GM18519 (cell line): ENCODE data around the gene PGF.
"Not testable (repeated sequence)": the region's sequence is repeated elsewhere in the genome, so short reads cannot be mapped to it uniquely, and the experiment has no call there.

Experiments used
- ATAC-seq: cut with Tn5 transposase; IDR thresholded peaks from one replicate; pipeline ENCODE4 v1.9.1; 2021; ENCODE audit warnings: mild to moderate bottlenecking, moderate library complexity; ENCODE audit not compliant: unreplicated experiment, low FRiP score

PGF gene

GRCh38 chr14:74955229-74956026 is at the start of gene PGF:
Gene PGF, minus strand, starts transcription at chr14:74955597. Its CDS starts 355 bp downstream, at chr14:74955242.
- ATAC-seq: no peak

DNA sequence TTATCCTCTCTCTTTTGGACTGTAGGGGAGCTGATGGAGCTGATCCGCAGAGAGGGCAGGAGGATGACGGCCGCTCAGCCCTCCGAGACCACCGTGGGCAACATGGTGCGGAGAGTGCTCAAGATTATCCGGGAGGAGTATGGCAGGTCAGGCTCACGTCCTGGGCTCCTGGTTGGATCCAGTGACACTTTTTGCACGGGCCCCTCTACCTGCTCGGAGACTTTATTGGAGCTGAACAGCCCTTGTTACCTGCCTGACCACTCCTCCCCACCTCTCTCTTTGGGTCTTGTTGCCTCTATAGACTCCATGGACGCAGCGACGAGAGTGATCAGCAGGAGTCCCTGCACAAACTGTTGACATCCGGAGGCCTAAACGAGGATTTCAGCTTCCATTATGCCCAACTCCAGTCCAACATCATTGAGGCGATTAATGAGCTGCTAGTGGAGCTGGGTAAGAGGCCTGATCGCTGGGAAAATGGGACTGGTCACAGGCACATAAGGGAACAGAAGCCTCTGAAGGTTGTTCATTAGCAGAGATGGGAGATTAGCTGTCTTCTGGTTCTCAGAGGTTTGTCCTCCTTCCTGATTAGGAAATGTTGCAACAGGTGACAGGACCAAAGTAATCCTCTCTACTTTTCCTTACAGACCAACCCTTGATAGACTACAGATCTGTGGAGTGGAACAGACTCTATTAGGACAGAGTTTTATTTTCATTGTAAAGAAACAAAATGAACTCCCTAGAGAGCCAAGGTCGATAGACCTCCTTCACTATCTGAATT is 48.0 kb upstream of the PGF start:
- ATAC-seq: no peak

DNA sequence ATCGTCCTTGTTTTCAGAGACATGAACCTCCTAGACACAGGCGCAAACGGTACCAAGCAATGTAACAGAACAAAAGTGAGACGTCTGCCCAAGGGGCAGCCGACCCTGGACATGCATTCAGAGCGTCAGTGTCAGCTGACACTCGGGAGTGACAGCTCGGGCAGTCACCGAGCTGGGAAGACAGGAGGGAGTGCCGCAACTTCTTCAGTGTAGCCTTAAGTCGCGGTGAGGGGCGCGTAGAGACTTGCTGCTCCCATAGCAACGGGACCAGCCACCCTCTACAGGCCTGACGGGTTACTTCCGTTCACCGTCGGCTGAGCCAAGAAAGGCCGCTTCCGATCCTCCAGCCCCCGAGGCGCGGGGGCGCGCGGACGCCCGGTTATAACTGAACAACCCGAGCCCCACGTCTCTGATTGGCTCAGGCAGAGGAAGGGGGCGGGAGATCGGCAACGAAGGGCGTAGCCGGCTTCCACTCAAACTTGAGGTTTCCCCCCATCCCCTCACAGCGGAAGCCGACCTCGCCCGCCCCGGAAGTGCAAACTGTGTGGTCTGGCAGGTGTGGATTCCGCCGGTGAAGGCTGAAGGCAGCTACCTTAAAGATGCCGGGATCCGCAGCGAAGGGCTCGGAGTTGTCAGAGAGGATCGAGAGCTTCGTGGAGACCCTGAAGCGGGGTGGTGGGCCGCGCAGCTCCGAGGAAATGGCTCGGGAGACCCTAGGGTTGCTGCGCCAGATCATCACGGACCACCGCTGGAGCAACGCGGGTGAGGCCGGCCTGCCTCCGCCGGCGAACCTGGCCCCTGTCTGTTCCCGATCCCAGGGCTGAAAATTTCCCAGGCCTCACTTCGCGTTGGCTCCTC is 47.2 kb upstream of the PGF start, which contains the start of gene EIF2B2:
TSS of gene EIF2B2 (plus strand) at position 530 of the 858 bp plus-strand sequence. CDS start at position 600, 70 bp downstream.
- peak; percentile 87 for ATAC-seq

- ATAC-seq: no peak
Measured at GRCh38 chr14:75001899-75002298, 46.5 kb upstream of the PGF start.

DNA sequence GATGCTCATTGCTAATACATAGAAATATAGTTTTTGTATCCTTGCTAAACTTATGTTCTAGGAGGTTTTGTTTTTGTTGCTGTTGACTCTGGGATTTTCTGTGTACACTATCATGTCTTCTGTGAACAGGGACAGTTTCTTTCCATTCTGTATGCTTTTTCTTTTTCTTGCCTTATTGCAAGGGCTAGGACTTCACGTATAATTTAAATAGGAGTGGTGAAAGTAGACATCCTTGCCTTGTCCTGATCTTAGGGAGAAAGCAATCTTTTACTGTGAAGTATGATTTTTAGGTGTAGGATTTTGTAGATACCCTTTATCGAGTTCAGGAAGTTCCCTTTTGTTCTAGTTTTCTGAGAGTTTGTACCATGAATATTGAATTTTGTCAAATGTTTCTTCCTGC is 45.9 kb upstream of the PGF start:
- no peak for ATAC-seq

DNA sequence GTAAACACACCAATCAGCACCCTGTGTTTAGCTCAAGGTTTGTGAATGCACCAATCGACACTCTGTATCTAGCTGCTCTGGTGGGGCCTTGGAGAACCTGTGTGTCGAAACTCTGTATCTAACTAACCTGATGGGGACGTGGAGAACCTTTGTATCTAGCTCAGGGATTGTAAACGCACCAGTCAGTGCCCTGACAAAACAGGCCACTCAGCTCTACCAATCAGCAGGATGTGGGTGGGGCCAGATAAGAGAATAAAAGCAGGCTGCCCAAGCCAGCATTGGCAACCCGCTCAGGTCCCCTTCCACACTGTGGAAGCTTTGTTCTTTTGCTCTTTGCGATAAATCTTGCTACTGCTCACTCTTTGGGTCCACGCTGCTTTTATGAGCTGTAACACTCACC is 40.4 kb upstream of the PGF start:
- not testable (repeated sequence) for ATAC-seq

DNA sequence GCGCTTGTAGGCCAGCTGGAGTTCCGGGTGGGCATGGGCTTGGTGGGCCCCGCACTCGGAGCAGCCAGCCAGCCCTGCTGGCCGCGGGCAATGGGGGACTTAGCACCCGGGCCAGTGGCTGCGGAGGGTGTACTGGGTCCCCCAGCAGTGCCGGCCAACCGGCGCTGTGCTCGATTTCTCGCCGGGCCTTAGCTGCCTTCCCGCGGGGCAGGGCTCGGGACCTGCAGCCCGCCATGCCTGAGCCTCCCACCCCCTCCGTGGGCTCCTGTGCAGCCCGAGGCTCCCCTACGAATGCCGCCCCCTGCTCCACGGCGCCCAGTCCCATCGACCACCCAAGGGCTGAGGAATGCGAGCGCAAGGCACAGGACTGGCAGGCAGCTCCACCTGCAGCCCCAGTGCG is 38.8 kb upstream of the PGF start:
- not testable (repeated sequence) for ATAC-seq

GRCh38 chr14:74988993-74989392 is 33.6 kb upstream of the PGF start:
- ATAC-seq: no peak

- no peak for ATAC-seq
Measured at GRCh38 chr14:74988131-74988530, 32.7 kb upstream of the PGF start.

DNA sequence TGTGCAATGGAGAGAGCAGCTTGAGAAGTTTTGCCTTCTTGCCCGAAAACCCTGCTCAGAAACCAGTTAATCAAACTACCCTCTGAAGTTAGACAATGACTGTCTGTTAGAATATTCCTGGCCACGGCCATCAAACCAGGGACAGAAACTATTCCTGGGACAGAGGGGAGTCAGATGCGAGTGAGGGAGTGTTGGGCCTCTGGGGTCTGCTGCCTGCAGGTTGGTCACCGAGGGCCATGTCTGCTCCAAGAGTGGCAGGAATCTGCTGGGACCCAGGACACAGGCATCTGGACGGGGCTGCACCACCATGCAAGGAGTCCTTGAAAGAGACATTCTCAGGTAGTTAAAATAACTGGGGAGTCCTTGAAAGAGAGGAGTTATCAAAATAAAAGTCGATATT is 30.4 kb upstream of the PGF start:
- ATAC-seq: no peak

GRCh38 chr14:74985028-74985310 is 29.6 kb upstream of the PGF start:
- ATAC-seq: no peak

DNA sequence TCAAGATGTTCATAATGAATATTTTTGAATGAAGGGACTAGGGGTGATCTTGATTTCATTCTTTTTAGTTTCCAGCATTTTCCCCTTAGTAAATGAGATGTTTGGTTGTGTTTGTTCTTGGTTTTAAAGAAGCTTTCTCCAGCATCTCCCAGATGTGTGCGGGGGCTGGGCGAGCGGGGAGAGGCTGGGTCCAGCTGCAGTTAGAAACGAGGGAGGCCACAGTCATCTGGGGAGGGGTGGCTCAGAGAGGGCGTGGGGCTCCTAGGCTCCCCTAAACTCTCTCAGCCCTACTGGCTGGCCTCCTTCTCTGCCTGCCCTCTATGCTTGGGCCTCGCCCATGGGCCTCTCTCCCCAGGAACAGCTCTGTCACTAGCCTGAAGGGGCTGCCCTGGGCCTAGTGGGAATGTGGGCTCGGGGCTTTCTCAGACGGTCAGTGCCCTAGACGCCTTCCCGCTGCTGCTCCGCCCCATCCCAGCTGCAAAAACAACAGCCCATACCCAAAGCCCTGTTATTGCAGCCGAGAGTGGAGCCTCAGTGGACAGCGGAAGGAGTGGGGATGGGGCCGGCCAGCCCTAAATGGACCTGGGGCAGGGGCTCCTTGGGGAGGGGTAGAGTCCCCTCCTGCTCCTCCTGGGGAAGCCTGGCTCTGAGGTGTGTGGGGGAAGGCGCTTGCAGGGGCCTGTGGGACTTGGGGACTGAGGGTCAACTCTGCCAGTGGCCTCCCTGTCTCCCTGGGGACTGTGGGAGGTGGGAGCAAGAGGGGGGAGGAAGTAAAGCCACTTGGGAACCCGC is 29.0 kb upstream of the PGF start:
- ATAC-seq: no peak

GRCh38 chr14:74983343-74983742 is 27.9 kb upstream of the PGF start:
- no peak for ATAC-seq

DNA sequence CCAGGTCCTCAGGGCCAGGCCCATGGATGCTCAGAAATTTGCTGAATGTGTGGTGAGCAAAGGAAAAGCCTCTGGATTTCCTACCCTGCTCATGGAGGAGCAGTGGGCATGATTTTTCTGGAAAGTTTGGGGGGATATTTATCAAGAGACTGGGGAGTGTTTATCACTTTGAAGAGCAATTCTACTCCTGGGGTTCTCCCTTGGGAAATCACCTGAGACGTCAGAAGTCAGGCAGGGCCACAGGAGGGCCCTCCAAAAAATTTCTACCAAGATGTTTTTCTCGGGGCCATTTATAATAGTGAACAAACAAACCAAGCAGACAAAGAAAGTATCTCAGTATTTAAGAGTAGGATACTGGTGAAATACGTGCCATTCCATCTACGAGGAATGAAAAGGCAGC is 27.3 kb upstream of the PGF start:
- ATAC-seq: no peak

DNA sequence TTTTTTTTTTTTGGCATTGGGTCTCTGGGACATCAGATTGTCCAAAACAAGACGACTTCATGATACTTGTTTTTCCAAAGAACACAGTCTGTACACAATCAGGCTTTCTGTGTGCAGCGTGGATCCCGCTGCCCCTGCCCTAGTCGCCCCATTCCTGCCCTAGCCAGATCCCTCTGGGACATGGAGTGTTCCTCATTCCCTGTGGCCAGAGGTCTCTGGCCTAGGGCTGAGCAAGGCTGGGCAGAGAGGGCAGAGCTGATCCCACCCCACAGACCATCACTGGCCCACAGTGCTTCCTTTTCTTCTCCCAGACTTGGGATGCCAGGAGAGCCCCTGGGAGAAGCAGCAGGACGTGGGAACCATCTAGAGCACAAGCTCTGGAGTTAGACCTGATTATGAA is 26.4 kb upstream of the PGF start:
- ATAC-seq: no peak

GRCh38 chr14:74981462-74981782 is 26.0 kb upstream of the PGF start:
- ATAC-seq: no peak

DNA sequence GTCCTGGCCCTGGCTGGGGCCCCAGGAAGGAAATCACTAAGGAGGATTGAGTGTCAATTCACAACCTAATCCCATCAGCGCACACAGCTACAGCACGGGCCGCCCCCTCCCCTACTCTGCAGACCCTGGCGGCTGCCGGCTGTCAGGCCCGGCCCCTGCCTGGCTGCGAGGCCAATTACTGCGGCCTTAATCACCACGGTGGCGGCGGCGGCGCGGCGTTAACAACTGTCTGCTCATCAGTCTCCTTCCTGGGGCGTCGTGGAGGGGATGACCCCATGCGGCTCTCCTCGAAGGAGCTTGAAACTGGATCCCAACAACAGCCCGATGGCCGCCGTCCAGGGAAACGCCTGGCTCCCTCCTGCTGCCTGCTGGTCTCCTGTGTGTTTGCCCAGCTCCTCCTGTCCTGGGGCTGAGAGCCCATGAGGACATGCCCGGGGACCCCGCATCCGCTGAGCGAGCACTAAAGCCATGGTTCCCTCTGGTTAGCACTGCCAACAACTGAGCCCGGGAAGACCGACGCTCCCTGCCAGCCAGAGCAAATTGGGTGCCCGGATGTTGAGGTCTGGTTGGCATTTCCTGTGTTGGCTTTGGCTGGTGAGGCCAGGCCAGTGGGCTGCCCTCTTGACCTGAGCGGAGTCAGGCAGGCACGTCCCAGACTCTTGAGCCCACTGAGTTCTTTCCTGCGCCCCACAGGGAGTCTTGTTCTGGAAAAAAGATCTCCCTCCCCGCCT is 25.5 kb upstream of the PGF start:
- no peak for ATAC-seq

DNA sequence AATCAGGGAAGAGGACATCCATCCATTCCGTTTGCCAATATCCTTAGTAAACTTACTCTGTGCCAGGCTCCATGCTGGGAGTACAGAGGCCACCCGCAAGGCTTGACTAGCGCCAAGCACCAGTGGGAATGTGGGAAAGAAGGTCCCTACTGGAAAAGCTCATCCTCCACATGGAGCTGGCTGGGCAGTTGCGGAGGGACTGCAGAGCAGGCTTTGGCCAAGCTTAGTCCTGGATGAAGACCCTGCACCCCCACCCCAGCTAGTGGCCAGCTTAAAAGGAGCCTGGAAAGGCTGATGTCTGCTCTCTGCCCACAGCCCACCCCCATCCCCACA is 25.0 kb upstream of the PGF start:
- no peak for ATAC-seq

DNA sequence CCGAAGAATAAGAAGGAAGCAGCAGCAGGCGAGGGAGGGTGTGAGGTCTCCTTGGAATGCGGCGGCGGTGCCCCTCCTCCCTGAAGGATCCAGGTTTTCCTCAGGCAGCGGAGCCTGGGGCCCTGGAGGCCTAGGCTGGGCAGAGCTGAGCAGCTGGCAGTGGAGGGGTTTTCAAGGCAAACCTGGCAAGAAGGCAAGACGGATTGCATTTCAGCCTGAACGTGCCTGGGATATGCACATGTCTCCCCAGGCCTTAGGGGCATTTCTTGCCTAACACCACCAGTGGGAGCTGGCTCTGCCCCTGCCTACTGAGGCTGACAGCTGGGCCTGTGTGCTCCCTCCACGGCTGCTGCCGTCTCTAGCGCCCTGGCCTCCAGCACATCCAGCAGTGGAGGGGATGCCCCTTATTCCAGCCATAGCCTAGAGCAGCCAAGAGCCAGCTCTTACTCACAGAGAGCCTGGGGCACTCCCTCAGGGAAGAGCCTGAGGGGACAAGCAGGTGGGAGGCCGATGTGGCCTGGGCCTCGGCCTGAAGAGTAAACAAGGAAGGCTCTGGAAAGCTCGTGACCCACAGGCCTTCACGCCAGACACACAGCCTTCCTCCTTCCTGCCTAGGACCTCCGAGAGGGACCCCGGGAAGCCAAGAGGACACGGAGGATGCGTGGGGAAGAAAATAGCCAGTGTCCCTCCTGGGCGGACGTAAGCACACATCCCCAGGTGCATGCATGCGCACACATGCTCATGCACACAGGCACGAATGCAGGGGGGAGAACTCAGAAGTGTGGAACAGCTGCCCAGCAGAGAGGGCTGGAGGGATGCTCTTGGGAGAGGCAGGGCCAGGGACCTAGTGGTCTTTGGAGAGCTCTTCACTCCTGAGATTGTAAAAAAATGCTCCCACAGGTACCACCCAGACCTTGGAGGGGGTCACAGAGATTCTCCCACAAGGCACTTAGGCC is 24.3 kb upstream of the PGF start:
- ATAC-seq: no peak
